Activated naive CD8-positive, alpha-beta T cell treated with anti-CD3 and anti-CD28 coated beads, Interleukin-2, amount 10 ng/mL, durations not matched to agents 7 days and 5 days (primary cell): ENCODE data around the gene GLI3. TPM values are rescaled to one million over a fixed set of nuclear protein-coding genes. Genes with fewer than 3 reads are reported as not detected.
A peak's percentile ranks its signal among the peaks of the same experiment; 100 is the strongest.

Experiments
- ATAC-seq: fragments of 150-1000 bp; cut with Tn5 transposase; one replicate; pipeline ENCODE4 v1.10.0; 2021; ENCODE audit warnings: low read depth, moderate library complexity
- POLR2A ChIA-PET: fragments of 350-600 bp; sonication (Branson Sonifier 250); formaldehyde crosslinking; loops from one replicate; lab custom pipeline; 2021; ENCODE audit warnings: antibody characterized with exemption; lab: Charles Lee
- DNase-seq: peaks from one replicate; pipeline ENCODE4 v3.0.0; 2021
- H3K27ac Mint-ChIP-seq: one replicate; pipeline ENCODE4 v1.8.0; 2022; ENCODE audit warnings: mild to moderate bottlenecking, mixed read lengths
- H3K27me3 Mint-ChIP-seq: one replicate; pipeline ENCODE4 v1.8.0; 2022; ENCODE audit warnings: mild to moderate bottlenecking, moderate library complexity, mixed read lengths
- H3K36me3 Mint-ChIP-seq: one replicate; pipeline ENCODE4 v1.8.0; 2021; ENCODE audit warnings: mild to moderate bottlenecking, mixed read lengths
- H3K4me1 Mint-ChIP-seq: one replicate; pipeline ENCODE4 v1.8.0; 2021; ENCODE audit warnings: mixed read lengths
- H3K4me3 Mint-ChIP-seq: one replicate; pipeline ENCODE4 v1.8.0; 2022; ENCODE audit warnings: mild to moderate bottlenecking, moderate library complexity, mixed read lengths
- H3K9me3 Mint-ChIP-seq: one replicate; pipeline ENCODE4 v1.8.0; 2021; ENCODE audit warnings: mixed read lengths
- total RNA-seq, 2 experiments: library from RNA; stranded (reverse); gene quantifications; one replicate each; pipeline ENCODE4 v1.2.3, GENCODE V29; 2021

The GLI3 gene
- total RNA-seq, 2 experiments from 2014 or later, result 0.75 to 1.3 TPM

DNA sequence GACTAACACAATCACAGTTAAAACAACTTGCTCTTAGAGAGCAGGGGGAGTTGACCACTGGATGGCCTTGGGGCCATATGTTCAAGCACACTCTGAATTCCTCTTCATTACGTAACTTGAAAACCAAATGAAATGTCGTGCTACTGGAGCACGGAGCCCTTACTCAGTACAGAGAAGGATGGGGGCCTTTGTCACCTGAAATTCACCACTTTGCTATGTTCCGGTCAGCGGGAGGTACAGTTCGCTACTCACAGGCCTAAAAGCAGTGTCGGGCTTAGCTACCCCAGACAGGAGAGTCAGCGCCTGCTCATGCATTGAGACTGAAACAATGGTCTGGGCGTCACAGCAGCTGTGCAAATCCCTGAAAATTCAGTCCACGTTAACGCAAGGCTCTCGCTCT, 39.6 kb downstream of the GLI3 start:
- POLR2A ChIA-PET, result no interaction called here
- H3K36me3 Mint-ChIP-seq, result no peaks in the 10 kb centered on the region
- no peak for ATAC-seq

DNA sequence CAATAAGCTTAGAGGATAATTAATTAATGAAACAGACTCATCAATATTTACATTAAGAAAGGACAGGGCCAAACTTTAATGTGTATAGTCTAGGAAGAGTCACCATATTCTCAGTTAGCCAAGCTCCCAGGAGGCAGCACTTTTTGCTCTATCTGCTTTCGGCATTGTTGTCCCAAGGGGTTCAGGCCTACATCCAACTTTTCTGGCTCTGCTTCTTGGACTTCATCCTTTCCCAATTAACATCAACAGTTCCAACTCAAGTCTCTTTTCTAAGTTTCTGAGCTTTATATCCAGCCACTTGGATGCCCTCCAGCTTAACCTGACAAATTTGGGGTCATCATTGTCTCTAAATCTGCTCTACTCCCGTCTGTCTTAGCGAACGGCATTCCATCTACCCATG, 42.8 kb downstream of the GLI3 start:
- peak overlapping the region; percentile 48 for H3K4me3 Mint-ChIP-seq
- H3K27ac Mint-ChIP-seq, result peak overlapping the region; percentile 10
- no peaks in the 10 kb centered on the region for H3K36me3 Mint-ChIP-seq
- POLR2A ChIA-PET, result no interaction called here
- DNase-seq (no peak), ATAC-seq (no peak)
- H3K9me3 Mint-ChIP-seq, result no peaks in the 10 kb centered on the region
- peaks cover 1% of the 10 kb centered on the region for H3K27me3 Mint-ChIP-seq
- peaks cover 14% of the 10 kb centered on the region for H3K4me1 Mint-ChIP-seq

More for the DNA sequence above, 39.6 kb downstream of the GLI3 start:
- Mint-ChIP-seq H3K9me3 (no peaks in the 10 kb centered on the region), H3K27ac (no peak overlapping the region), H3K4me1 (peaks cover 13% of the 10 kb centered on the region), H3K27me3 (peaks cover 5% of the 10 kb centered on the region), H3K4me3 (no peak overlapping the region)
- DNase-seq, result no peak

GRCh38 chr7:42193471-42194129, 43.4 kb downstream of the GLI3 start:
- POLR2A ChIA-PET, result interaction anchor here (0.6 kb wide), 1 partner anchor 515 kb away, joined by 3 read pairs; no protein-coding TSS in a partner anchor
- Mint-ChIP-seq H3K4me3 (peak overlapping the region; percentile 48), H3K27me3 (peaks cover 1% of the 10 kb centered on the region), H3K4me1 (peaks cover 14% of the 10 kb centered on the region), H3K27ac (peak overlapping the region; percentile 10), H3K9me3 (no peaks in the 10 kb centered on the region), H3K36me3 (no peaks in the 10 kb centered on the region)
- no peak for ATAC-seq
- DNase-seq, result no peak

GRCh38 chr7:42192851-42193461, 44.1 kb downstream of the GLI3 start:
- POLR2A ChIA-PET, result interaction anchor here (0.6 kb wide), 1 partner anchor 516 kb away, joined by 3 read pairs; no protein-coding TSS in a partner anchor
- Mint-ChIP-seq H3K27me3 (peaks cover 1% of the 10 kb centered on the region), H3K36me3 (no peaks in the 10 kb centered on the region), H3K4me1 (peaks cover 14% of the 10 kb centered on the region), H3K4me3 (peak overlapping the region; percentile 35), H3K27ac (no peak overlapping the region), H3K9me3 (no peaks in the 10 kb centered on the region)
- ATAC-seq (no peak), DNase-seq (no peak)

- no peaks in the 10 kb centered on the region for H3K36me3 Mint-ChIP-seq
- POLR2A ChIA-PET, result no interaction called here
- no peaks in the 10 kb centered on the region for H3K27me3 Mint-ChIP-seq
- H3K4me3 Mint-ChIP-seq, result no peak overlapping the region
- H3K9me3 Mint-ChIP-seq, result no peaks in the 10 kb centered on the region
- no peak overlapping the region for H3K27ac Mint-ChIP-seq
- peaks cover 14% of the 10 kb centered on the region for H3K4me1 Mint-ChIP-seq
- DNase-seq, result no peak
- ATAC-seq, result no peak
These were observed 44.9 kb downstream of the GLI3 start for GRCh38 chr7:42192066-42192465.

DNA sequence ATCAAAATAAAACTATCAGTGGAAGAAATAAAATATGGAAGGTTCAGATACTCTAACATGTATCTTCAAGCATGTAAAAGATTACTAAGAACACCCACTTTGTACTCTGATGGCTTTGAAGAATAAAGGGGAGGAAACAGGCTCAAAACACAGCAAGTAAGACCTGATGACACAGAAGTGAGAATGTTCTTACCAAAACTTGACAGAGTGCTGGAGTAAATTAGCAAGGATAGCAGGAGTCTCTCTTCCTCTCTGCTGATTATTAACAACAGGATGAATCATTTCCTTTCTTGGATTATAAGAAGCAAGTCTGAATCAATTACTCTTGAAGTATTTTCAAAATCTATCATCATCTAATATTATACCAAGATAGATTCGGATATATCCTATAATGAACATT, 47.5 kb downstream of the GLI3 start:
- no peak for ATAC-seq
- peaks cover 14% of the 10 kb centered on the region for H3K4me1 Mint-ChIP-seq
- POLR2A ChIA-PET, result no interaction called here
- no peaks in the 10 kb centered on the region for H3K36me3 Mint-ChIP-seq
- no peak overlapping the region for H3K4me3 Mint-ChIP-seq
- no peak overlapping the region for H3K27ac Mint-ChIP-seq
- no peaks in the 10 kb centered on the region for H3K9me3 Mint-ChIP-seq
- DNase-seq, result no peak
- H3K27me3 Mint-ChIP-seq, result no peaks in the 10 kb centered on the region

- Mint-ChIP-seq H3K27me3 (no peaks in the 10 kb centered on the region), H3K36me3 (no peaks in the 10 kb centered on the region), H3K27ac (no peak overlapping the region), H3K4me1 (no peaks in the 10 kb centered on the region), H3K4me3 (no peak overlapping the region), H3K9me3 (peaks cover 3% of the 10 kb centered on the region)
- DNase-seq (no peak), ATAC-seq (no peak)
- POLR2A ChIA-PET, result no interaction called here
These were observed 50.9 kb downstream of the GLI3 start for GRCh38 chr7:42186151-42186550.

DNA sequence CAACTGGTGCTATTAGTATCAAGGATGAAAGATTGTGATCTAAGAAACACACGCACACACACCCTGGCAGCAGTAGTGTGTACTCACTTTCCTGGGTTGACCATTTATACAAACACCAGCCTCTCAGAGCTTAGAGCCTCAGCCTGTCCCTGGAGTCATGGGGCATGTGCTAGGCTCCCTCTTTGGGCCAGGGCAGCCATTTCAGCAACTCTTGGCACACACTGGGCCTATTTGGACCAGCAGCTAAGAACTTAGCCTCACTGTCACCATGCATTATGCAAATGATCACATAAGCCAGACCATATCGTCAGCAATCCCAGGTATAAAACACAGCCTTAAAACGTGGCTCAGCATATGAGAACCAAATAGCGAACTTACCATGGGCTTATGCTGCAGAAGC, 51.3 kb downstream of the GLI3 start:
- Mint-ChIP-seq H3K36me3 (no peaks in the 10 kb centered on the region), H3K4me1 (no peaks in the 10 kb centered on the region)
- POLR2A ChIA-PET, result no interaction called here

DNA sequence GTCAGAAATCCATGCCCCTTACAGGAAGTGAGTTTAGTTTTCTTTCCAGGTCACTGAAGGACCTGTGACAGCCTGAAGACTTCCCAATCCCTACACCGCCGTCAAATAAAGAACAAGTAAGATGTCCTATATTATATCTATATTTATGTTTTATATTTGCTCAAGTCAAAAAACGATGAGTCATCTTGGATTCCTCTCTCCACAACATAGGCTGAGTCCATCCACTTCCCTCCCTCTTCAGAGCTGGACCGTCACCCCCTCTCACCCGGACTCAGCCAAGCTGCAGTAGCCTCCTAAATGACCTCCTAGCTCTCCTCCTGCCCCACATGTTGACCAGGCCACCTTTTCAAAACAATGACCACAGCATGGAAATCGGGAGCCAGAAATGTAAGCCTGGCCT, 53.5 kb downstream of the GLI3 start:
- Mint-ChIP-seq H3K27ac (peak overlapping the region; percentile 16), H3K4me3 (no peak overlapping the region), H3K27me3 (no peaks in the 10 kb centered on the region), H3K36me3 (no peaks in the 10 kb centered on the region), H3K9me3 (peaks cover 3% of the 10 kb centered on the region), H3K4me1 (no peaks in the 10 kb centered on the region)
- POLR2A ChIA-PET, result no interaction called here
- DNase-seq, result no peak
- no peak for ATAC-seq

More for the DNA sequence above, 51.3 kb downstream of the GLI3 start:
- no peak overlapping the region for H3K4me3 Mint-ChIP-seq
- ATAC-seq, result no peak
- H3K9me3 Mint-ChIP-seq, result peaks cover 3% of the 10 kb centered on the region
- H3K27ac Mint-ChIP-seq, result no peak overlapping the region
- H3K27me3 Mint-ChIP-seq, result no peaks in the 10 kb centered on the region
- DNase-seq, result no peak

GRCh38 chr7:42181566-42181965, 55.4 kb downstream of the GLI3 start:
- Mint-ChIP-seq H3K27ac (no peak overlapping the region), H3K4me3 (no peak overlapping the region), H3K9me3 (peaks cover 3% of the 10 kb centered on the region), H3K36me3 (no peaks in the 10 kb centered on the region), H3K4me1 (no peaks in the 10 kb centered on the region), H3K27me3 (no peaks in the 10 kb centered on the region)
- DNase-seq, result no peak
- ATAC-seq, result no peak
- POLR2A ChIA-PET, result no interaction called here

GRCh38 chr7:42180806-42181205, 56.2 kb downstream of the GLI3 start:
- Mint-ChIP-seq H3K36me3 (no peaks in the 10 kb centered on the region), H3K9me3 (peaks cover 3% of the 10 kb centered on the region), H3K27me3 (no peaks in the 10 kb centered on the region), H3K4me1 (no peaks in the 10 kb centered on the region), H3K4me3 (no peak overlapping the region), H3K27ac (no peak overlapping the region)
- DNase-seq, result no peak
- POLR2A ChIA-PET, result interaction anchor here (0.5 kb wide), 1 partner anchor 39 kb away, joined by 6 read pairs; no protein-coding TSS in a partner anchor
- no peak for ATAC-seq

GRCh38 chr7:42176724-42177101, 60.3 kb downstream of the GLI3 start:
- H3K27ac Mint-ChIP-seq, result no peak overlapping the region

GRCh38 chr7:42175834-42176723, 60.9 kb downstream of the GLI3 start:
- Mint-ChIP-seq H3K4me1 (no peaks in the 10 kb centered on the region), H3K4me3 (no peak overlapping the region), H3K36me3 (no peaks in the 10 kb centered on the region), H3K9me3 (no peaks in the 10 kb centered on the region), H3K27ac (no peak overlapping the region), H3K27me3 (peaks cover under 1% of the 10 kb centered on the region)
- DNase-seq (no peak), ATAC-seq (no peak)
- POLR2A ChIA-PET, result no interaction called here

More at GRCh38 chr7:42176724-42177101, 60.3 kb downstream of the GLI3 start:
- H3K4me3 Mint-ChIP-seq, result no peak overlapping the region
- H3K9me3 Mint-ChIP-seq, result no peaks in the 10 kb centered on the region
- POLR2A ChIA-PET, result no interaction called here
- H3K36me3 Mint-ChIP-seq, result no peaks in the 10 kb centered on the region
- ATAC-seq (no peak), DNase-seq (no peak)
- no peaks in the 10 kb centered on the region for H3K27me3 Mint-ChIP-seq
- no peaks in the 10 kb centered on the region for H3K4me1 Mint-ChIP-seq
